ENCODE measurements around the gene ILF2.
A peak's percentile ranks its signal among the peaks of the same experiment; 100 is the strongest.
"Not testable (repeated sequence)": the region's sequence is repeated elsewhere in the genome, so short reads cannot be mapped to it uniquely, and the experiment has no call there.

Gene ILF2

GRCh38 chr1:153670859-153671627 lies at the start of gene ILF2:
Gene ILF2, minus strand, starts transcription at chr1:153670993. Its CDS starts 71 bp downstream, at chr1:153670922.
- DNase-seq (ENCODE audit: low read depth in 2 of 2) = peak; percentile 94 to 98

- no peak for DNase-seq (ENCODE audit: low read depth in 2 of 2)
Observed at GRCh38 chr1:153717330-153717729, 46.5 kb upstream of the ILF2 start.

GRCh38 chr1:153716211-153716610 lies 45.4 kb upstream of the ILF2 start:
- not testable (repeated sequence) for DNase-seq (ENCODE audit: low read depth in 2 of 2)

GRCh38 chr1:153711026-153711425 lies 40.2 kb upstream of the ILF2 start:
- DNase-seq (ENCODE audit: low read depth in 2 of 2) = no peak

GRCh38 chr1:153705484-153705883 lies 34.7 kb upstream of the ILF2 start:
- no peak for DNase-seq (ENCODE audit: low read depth in 2 of 2)

- no peak for DNase-seq (ENCODE audit: low read depth in 2 of 2)
Observed at GRCh38 chr1:153699768-153700167, 29.0 kb upstream of the ILF2 start.

GRCh38 chr1:153698923-153699714 lies 28.3 kb upstream of the ILF2 start:
- DNase-seq (ENCODE audit: low read depth in 2 of 2) = no peak

GRCh38 chr1:153698020-153698922 lies 27.5 kb upstream of the ILF2 start:
- no peak for DNase-seq (ENCODE audit: low read depth in 2 of 2)

- no peak for DNase-seq (ENCODE audit: low read depth in 2 of 2)
Observed at GRCh38 chr1:153697191-153698019, 26.6 kb upstream of the ILF2 start.

GRCh38 chr1:153696741-153697140 lies 25.9 kb upstream of the ILF2 start:
- no peak for DNase-seq (ENCODE audit: low read depth in 2 of 2)

- no peak for DNase-seq (ENCODE audit: low read depth in 2 of 2)
Observed at GRCh38 chr1:153693466-153693865, 22.7 kb upstream of the ILF2 start.

- DNase-seq (ENCODE audit: low read depth in 2 of 2) = no peak
Observed at GRCh38 chr1:153688736-153689328, 18.0 kb upstream of the ILF2 start.

- no peak for DNase-seq (ENCODE audit: low read depth in 2 of 2)
Observed at GRCh38 chr1:153688276-153688675, 17.5 kb upstream of the ILF2 start.

GRCh38 chr1:153687346-153688125 lies 16.7 kb upstream of the ILF2 start:
- no peak for DNase-seq (ENCODE audit: low read depth in 2 of 2)

- DNase-seq (ENCODE audit: low read depth in 2 of 2) = no peak
Observed at GRCh38 chr1:153685544-153686340, 14.9 kb upstream of the ILF2 start.

GRCh38 chr1:153684892-153685291 lies 14.1 kb upstream of the ILF2 start:
- no peak for DNase-seq (ENCODE audit: low read depth in 2 of 2)

GRCh38 chr1:153683854-153684253 lies 13.1 kb upstream of the ILF2 start:
- DNase-seq (ENCODE audit: low read depth in 2 of 2) = no peak

GRCh38 chr1:153682730-153683129 lies 11.9 kb upstream of the ILF2 start:
- DNase-seq (ENCODE audit: low read depth in 2 of 2) = no peak

- no peak for DNase-seq (ENCODE audit: low read depth in 2 of 2)
Observed at GRCh38 chr1:153680120-153680403, 9.3 kb upstream of the ILF2 start.
